HCT116 (cell line): ENCODE data around the gene GRAMD4. TPM values are rescaled to one million over a fixed set of nuclear protein-coding genes. Genes with fewer than 3 reads are reported as not detected.

Experiments used
- ATAC-seq: fragments of 200-7000 bp; cut with Tn5 transposase; 2 replicates; pipeline ENCODE4 v1.9.1; 2020; ENCODE audit warnings: mild to moderate bottlenecking, moderate library complexity
- BruUV-seq: library from RNA; stranded (reverse); fragments of 400-500 nt; replicated peaks from 2 replicates; lab custom pipeline; 2021; lab: Mats Ljungman, UMichigan
- CTCF ChIA-PET: fragments of 300-600 bp; sonication (Branson Sonifier 250); formaldehyde crosslinking; loops from one replicate; lab custom pipeline; 2021; ENCODE audit warnings: antibody characterized with exemption; lab: Charles Lee
- POLR2A ChIA-PET: fragments of 300-600, 350-600 bp; sonication (Branson Sonifier 250); formaldehyde crosslinking; loops from one replicate; lab custom pipeline; 2021; ENCODE audit warnings: antibody characterized with exemption; lab: Charles Lee
- RAD21 ChIA-PET, 2 experiments: fragments of 300-600 bp; sonication (Branson Sonifier 250); formaldehyde crosslinking; loops; one replicate each; lab custom pipeline; 2023; ENCODE audit warnings: low total read pairs in 2 of 2; ENCODE audit not compliant: uncharacterized antibody in 2 of 2, unreplicated experiment in 2 of 2, low non-redundant PET in 1 of 2; lab: Charles Lee
- DNase-seq: peaks from one replicate; pipeline ENCODE4 v3.0.0-alpha.2; 2010; ENCODE audit warnings: low read depth, low spot score
- H2AFZ ChIP-seq: fragments of 200-600 bp; shearing (Covaris generic), sonication (generic); 2 replicates; pipeline ENCODE4 v1.6.1; 2017; ENCODE audit warnings: low read depth, mixed run types, mixed read lengths, antibody characterized with exemption, low read length; ENCODE audit not compliant: poor library complexity, severe bottlenecking
- H3K27ac ChIP-seq: 2 replicates; pipeline ENCODE4 v1.5.1; 2012; ENCODE audit warnings: low read depth, low read length
- H3K27me3 ChIP-seq: fragments of 200-600 bp; sonication (generic); 2 replicates; pipeline ENCODE4 v1.6.1; 2016; ENCODE audit warnings: mixed run types, low read length, mixed read lengths; ENCODE audit not compliant: insufficient read depth
- H3K36me3 ChIP-seq, 2 experiments: fragments of 200-500 bp in 1 of 2; fragments of 200-600 bp in 1 of 2; sonication (Bioruptor generic) in 1 of 2; sonication (generic) in 1 of 2; 2 replicates each; pipeline versions ENCODE4 v1.5.1 to v1.6.1; 2014 to 2016; ENCODE audit warnings: low read length in 2 of 2, inconsistent platforms in 1 of 2, mixed read lengths in 1 of 2, mixed run types in 1 of 2; ENCODE audit not compliant: insufficient read depth in 2 of 2, control insufficient read depth in 1 of 2
- H3K4me1 ChIP-seq, 2 experiments: fragments of 200-600 bp in 1 of 2; sonication (generic) in 1 of 2; 2 replicates each; pipeline versions ENCODE4 v1.5.1 to v1.6.1; 2012 to 2017; ENCODE audit warnings: low read length in 2 of 2, inconsistent platforms in 1 of 2, mild to moderate bottlenecking in 1 of 2, mixed read lengths in 1 of 2, mixed run types in 1 of 2, moderate library complexity in 1 of 2; ENCODE audit not compliant: insufficient read depth in 2 of 2, control insufficient read depth in 1 of 2
- H3K4me2 ChIP-seq: fragments of 200-600 bp; sonication (generic); 2 replicates; pipeline ENCODE4 v1.6.1; 2017; ENCODE audit warnings: mixed run types, low read length, mixed read lengths
- H3K4me3 ChIP-seq, 2 experiments: fragments of 200-600 bp in 1 of 2; sonication (generic) in 1 of 2; replicated peaks in 1 of 2; 2 replicates each; pipeline ENCODE4 v1.5.1; 2011 to 2016; ENCODE audit warnings: low read length in 2 of 2, control low read depth in 1 of 2, low read depth in 1 of 2, mild to moderate bottlenecking in 1 of 2, mixed read lengths in 1 of 2, mixed run types in 1 of 2
- H3K79me2 ChIP-seq: fragments of 200-600 bp; sonication (generic); 2 replicates; pipeline ENCODE4 v1.6.1; 2017; ENCODE audit warnings: mild to moderate bottlenecking, mixed run types, low read length, moderate library complexity, mixed read lengths; ENCODE audit not compliant: insufficient read depth
- H3K9ac ChIP-seq: fragments of 200-600 bp; sonication (generic); 2 replicates; pipeline ENCODE4 v1.6.1; 2016; ENCODE audit warnings: low read length, mixed read lengths
- H3K9me2 ChIP-seq: fragments of 200-600 bp; sonication (generic), shearing (Covaris generic); 2 replicates; pipeline ENCODE4 v1.6.1; 2017; ENCODE audit warnings: mixed run types, mild to moderate bottlenecking, moderate library complexity; ENCODE audit not compliant: insufficient read depth
- H3K9me3 ChIP-seq, 2 experiments: fragments of 200-500 bp in 1 of 2; fragments of 200-600 bp in 1 of 2; sonication (Bioruptor generic) in 1 of 2; sonication (generic) in 1 of 2; 2 replicates each; pipeline ENCODE4 v1.6.1; 2014 to 2017; ENCODE audit warnings: low read length in 2 of 2, mixed read lengths in 2 of 2, inconsistent platforms in 1 of 2, low read depth in 1 of 2, mild to moderate bottlenecking in 1 of 2, mixed run types in 1 of 2, moderate library complexity in 1 of 2; ENCODE audit not compliant: control insufficient read depth in 1 of 2, insufficient read depth in 1 of 2
- H4K20me1 ChIP-seq: fragments of 200-600 bp; sonication (generic), shearing (Covaris generic); 2 replicates; pipeline ENCODE4 v1.6.1; 2017; ENCODE audit warnings: mixed run types, mild to moderate bottlenecking, moderate library complexity; ENCODE audit not compliant: insufficient read depth
- CEBPB ChIP-seq: IDR thresholded peaks from 2 replicates; pipeline ENCODE4 v1.6.1; 2012; ENCODE audit warnings: low read depth
- EGR1 ChIP-seq: IDR thresholded peaks from 2 replicates; pipeline ENCODE4 v1.6.1; 2012; ENCODE audit warnings: low read depth
- ELF1 ChIP-seq: IDR thresholded peaks from 2 replicates; pipeline ENCODE4 v1.6.1; 2012; ENCODE audit warnings: low read depth, borderline replicate concordance
- EZH2 ChIP-seq: fragments of 200-600 bp; sonication (generic); IDR thresholded peaks from 2 replicates; pipeline ENCODE4 v1.6.1; 2017; ENCODE audit warnings: antibody characterized with exemption, mixed run types
- EZH2phosphoT487 ChIP-seq: fragments of 200-600 bp; IDR thresholded peaks from 2 replicates; pipeline ENCODE4 v1.6.1; 2018; ENCODE audit warnings: antibody characterized with exemption, borderline replicate concordance
- JUND ChIP-seq: IDR thresholded peaks from 2 replicates; pipeline ENCODE4 v1.6.1; 2012
- POLR2A ChIP-seq: IDR thresholded peaks from 2 replicates; pipeline ENCODE4 v1.7.0; 2011; ENCODE audit warnings: borderline replicate concordance; ENCODE audit not compliant: insufficient read depth, insufficient read length; ENCODE audit errors: extremely low read depth
- POLR2AphosphoS5 ChIP-seq: IDR thresholded peaks from 2 replicates; pipeline ENCODE4 v1.6.1; 2011; ENCODE audit warnings: mild to moderate bottlenecking, low read depth, low read length, moderate library complexity
- SRF ChIP-seq: IDR thresholded peaks from 2 replicates; pipeline ENCODE4 v1.6.1; 2012; ENCODE audit warnings: low read depth
- ZNF274 ChIP-seq: fragments of 200-500 bp; sonication (Bioruptor generic); IDR thresholded peaks from 2 replicates; pipeline ENCODE4 v1.6.1; 2014; ENCODE audit warnings: mild to moderate bottlenecking, low read depth, low read length, inconsistent platforms
- intact Hi-C: fragments of 100-400 bp; cut with micrococcal nuclease; formaldehyde crosslinking; loops from 2 replicates; pipeline ENCODE4 v1.10.0; 2022
- total RNA-seq: library from RNA; stranded (reverse); gene quantifications from one replicate; pipeline ENCODE4 v1.2.1, GENCODE V29; 2021; ENCODE audit not compliant: unreplicated experiment
- TF ChIP-seq, protein P1 (sequence below): IDR thresholded peaks from 2 replicates; pipeline ENCODE4 v1.6.1; 2012
- TF ChIP-seq, protein P2 (sequence below): IDR thresholded peaks from 2 replicates; pipeline ENCODE4 v1.6.1; 2012; ENCODE audit warnings: low read depth
- TF ChIP-seq, protein P3 (sequence below), 3 experiments: fragments of 200-600 bp in 1 of 3; sonication (generic) in 1 of 3; IDR thresholded peaks in 2 of 3; conservative IDR thresholded peaks in 1 of 3; 2 replicates each; pipeline ENCODE4 v1.5.1; 2012 to 2017; ENCODE audit warnings: low read depth in 2 of 3, low read length in 2 of 3, antibody characterized with exemption in 1 of 3, borderline replicate concordance in 1 of 3, control low read depth in 1 of 3, mild to moderate bottlenecking in 1 of 3, mixed read lengths in 1 of 3, mixed run types in 1 of 3, moderate library complexity in 1 of 3; ENCODE audit not compliant: insufficient read depth in 1 of 3

GRAMD4 gene
- total RNA-seq, 1 experiment from 2014 or later: 25.8 TPM

DNA sequence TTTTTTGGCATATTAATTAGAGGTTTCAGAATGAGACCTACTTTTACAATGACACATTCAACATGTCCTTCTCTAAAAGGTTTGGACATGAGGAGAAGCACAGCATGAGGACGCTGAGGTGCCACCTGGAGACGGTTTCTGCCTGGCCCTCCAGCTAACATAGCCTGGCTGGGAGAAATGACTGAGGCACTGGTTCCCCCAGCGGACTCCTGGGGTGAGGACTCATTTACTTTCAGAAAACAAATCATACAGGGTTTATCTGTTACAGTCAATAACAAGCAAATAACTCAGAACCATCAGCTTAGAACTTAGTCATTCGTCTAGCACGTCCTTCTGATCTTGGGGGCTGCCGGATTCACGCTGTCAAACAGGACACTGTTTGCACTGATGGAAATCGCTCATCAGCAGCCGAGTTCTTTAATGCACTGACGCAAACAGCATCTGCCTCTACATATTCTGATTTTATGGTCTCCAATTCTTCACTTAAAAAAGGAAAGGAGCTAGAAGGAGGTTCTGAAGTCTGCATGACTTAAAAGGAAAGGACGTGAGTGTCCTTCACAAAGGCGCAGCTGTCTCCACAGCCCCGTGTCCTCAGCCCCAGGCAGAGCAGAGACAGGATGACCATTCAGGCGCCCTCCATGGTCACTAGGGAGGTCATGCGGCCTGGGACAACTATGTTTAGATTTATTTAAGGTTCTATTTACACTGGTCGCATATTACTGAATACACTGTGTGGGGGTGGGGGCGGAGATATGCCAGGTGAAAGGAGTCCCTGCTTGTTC is 73.6 kb downstream of the GRAMD4 start:
- TF ChIP-seq, protein P1, sequence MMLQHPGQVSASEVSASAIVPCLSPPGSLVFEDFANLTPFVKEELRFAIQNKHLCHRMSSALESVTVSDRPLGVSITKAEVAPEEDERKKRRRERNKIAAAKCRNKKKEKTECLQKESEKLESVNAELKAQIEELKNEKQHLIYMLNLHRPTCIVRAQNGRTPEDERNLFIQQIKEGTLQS: no peak
- TF ChIP-seq ZNF274 (no peak), EZH2 (no peak), EZH2phosphoT487 (no peak), EGR1 (no peak), SRF (no peak), ELF1 (no peak), POLR2A (no peak), POLR2AphosphoS5 (no peak), JUND (no peak), CEBPB (no peak)
- TF ChIP-seq, protein P2, sequence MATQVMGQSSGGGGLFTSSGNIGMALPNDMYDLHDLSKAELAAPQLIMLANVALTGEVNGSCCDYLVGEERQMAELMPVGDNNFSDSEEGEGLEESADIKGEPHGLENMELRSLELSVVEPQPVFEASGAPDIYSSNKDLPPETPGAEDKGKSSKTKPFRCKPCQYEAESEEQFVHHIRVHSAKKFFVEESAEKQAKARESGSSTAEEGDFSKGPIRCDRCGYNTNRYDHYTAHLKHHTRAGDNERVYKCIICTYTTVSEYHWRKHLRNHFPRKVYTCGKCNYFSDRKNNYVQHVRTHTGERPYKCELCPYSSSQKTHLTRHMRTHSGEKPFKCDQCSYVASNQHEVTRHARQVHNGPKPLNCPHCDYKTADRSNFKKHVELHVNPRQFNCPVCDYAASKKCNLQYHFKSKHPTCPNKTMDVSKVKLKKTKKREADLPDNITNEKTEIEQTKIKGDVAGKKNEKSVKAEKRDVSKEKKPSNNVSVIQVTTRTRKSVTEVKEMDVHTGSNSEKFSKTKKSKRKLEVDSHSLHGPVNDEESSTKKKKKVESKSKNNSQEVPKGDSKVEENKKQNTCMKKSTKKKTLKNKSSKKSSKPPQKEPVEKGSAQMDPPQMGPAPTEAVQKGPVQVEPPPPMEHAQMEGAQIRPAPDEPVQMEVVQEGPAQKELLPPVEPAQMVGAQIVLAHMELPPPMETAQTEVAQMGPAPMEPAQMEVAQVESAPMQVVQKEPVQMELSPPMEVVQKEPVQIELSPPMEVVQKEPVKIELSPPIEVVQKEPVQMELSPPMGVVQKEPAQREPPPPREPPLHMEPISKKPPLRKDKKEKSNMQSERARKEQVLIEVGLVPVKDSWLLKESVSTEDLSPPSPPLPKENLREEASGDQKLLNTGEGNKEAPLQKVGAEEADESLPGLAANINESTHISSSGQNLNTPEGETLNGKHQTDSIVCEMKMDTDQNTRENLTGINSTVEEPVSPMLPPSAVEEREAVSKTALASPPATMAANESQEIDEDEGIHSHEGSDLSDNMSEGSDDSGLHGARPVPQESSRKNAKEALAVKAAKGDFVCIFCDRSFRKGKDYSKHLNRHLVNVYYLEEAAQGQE: no peak
- TF ChIP-seq, protein P3, sequence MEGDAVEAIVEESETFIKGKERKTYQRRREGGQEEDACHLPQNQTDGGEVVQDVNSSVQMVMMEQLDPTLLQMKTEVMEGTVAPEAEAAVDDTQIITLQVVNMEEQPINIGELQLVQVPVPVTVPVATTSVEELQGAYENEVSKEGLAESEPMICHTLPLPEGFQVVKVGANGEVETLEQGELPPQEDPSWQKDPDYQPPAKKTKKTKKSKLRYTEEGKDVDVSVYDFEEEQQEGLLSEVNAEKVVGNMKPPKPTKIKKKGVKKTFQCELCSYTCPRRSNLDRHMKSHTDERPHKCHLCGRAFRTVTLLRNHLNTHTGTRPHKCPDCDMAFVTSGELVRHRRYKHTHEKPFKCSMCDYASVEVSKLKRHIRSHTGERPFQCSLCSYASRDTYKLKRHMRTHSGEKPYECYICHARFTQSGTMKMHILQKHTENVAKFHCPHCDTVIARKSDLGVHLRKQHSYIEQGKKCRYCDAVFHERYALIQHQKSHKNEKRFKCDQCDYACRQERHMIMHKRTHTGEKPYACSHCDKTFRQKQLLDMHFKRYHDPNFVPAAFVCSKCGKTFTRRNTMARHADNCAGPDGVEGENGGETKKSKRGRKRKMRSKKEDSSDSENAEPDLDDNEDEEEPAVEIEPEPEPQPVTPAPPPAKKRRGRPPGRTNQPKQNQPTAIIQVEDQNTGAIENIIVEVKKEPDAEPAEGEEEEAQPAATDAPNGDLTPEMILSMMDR (IDR thresholded peaks at IDR 0.05 in 2 of 3, conservative IDR thresholded peaks at IDR 0.05 in 1 of 3; ENCODE audit: borderline replicate concordance in 1 of 3, insufficient read depth in 1 of 3, low read depth in 2 of 3, low read length in 2 of 3): no peak
- Histone ChIP-seq H3K79me2 (no peaks in the 10 kb centered on the region), H3K4me3 (no peak overlapping the region), H3K9ac (no peak overlapping the region), H4K20me1 (no peaks in the 10 kb centered on the region), H3K27ac (no peak overlapping the region), H3K36me3 (peaks cover 13 to 26% of the 10 kb centered on the region in 2 experiments), H3K4me2 (no peak overlapping the region), H3K4me1 (no peaks in the 10 kb centered on the region), H3K27me3 (no peaks in the 10 kb centered on the region), H2AFZ (no peak overlapping the region), H3K9me3 (no peaks in the 10 kb centered on the region), H3K9me2 (no peaks in the 10 kb centered on the region)
- RAD21 ChIA-PET: no interaction called here
- intact Hi-C loops: no loop called here
- ATAC-seq (no peak), DNase-seq (no peak)
- BruUV-seq: no TSS peak
- POLR2A ChIA-PET: interaction anchor here (0.6 kb wide), 1 partner anchor 560 kb away, joined by 3 read pairs; no protein-coding TSS in a partner anchor
- CTCF ChIA-PET: no interaction called here
